ENCODE results near the gene NUMBL.
"Not testable (repeated sequence)": the region's sequence is repeated elsewhere in the genome, so short reads cannot be mapped to it uniquely, and the experiment has no call there.

The NUMBL gene

GRCh38 chr19:40626918-40627317 lies 63.5 kb downstream of the NUMBL start:
- peaks cover 20% of the 10 kb centered on the region for H3K36me3 Mint-ChIP-seq (ENCODE audit: low read depth)
- no peak overlapping the region for H3K4me3 Mint-ChIP-seq
- no peaks in the 10 kb centered on the region for H3K27me3 Mint-ChIP-seq (ENCODE audit: low read depth)
- H3K9me3 Mint-ChIP-seq: no peaks in the 10 kb centered on the region
- H3K4me1 Mint-ChIP-seq (ENCODE audit: low read depth): peaks cover 9% of the 10 kb centered on the region
- H3K27ac Mint-ChIP-seq: no peak overlapping the region

DNA sequence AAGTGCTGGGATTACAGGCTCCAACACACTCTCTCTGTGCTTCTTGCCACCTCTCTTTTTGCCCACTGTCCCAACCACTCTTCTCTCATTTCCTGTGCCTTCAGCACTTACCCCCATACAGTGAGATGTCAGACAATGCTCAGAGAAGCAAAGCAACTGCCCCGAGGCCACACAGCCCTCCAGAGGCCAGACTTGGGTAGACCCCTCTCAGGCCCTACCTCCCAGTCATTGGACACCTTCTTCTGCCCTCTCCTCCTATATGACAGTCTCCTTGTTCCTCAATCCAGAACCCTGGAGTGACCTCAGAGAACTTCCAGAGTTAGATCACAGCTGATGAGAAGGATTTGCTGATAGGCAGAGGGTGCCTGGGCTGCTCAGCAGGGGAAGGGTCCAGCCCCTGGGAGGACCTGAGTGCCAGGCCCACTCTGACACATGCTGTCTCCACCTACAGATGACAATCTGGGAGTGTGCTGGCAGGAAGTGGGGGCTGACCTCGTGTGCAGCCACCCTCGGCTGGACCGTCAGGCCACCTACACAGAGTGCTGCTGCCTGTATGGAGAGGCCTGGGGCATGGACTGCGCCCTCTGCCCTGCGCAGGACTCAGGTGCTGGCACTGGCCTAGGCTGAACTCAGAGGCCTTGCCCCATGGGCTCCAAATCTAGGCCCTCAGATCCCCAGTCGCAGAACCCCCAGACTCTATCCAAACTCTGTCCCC lies 64.9 kb downstream of the NUMBL start:
- H3K4me3 Mint-ChIP-seq: no peak overlapping the region
- peaks cover 25% of the 10 kb centered on the region for H3K36me3 Mint-ChIP-seq (ENCODE audit: low read depth)
- H3K4me1 Mint-ChIP-seq (ENCODE audit: low read depth): peaks cover 11% of the 10 kb centered on the region
- H3K27me3 Mint-ChIP-seq (ENCODE audit: low read depth): no peaks in the 10 kb centered on the region
- H3K9me3 Mint-ChIP-seq: no peaks in the 10 kb centered on the region
- H3K27ac Mint-ChIP-seq: peak overlapping the region; percentile 28

- H3K4me3 Mint-ChIP-seq; H3K27me3 Mint-ChIP-seq (ENCODE audit: low read depth); H3K9me3 Mint-ChIP-seq: not testable (repeated sequence)
- H3K27ac Mint-ChIP-seq: peak overlapping the region; percentile 53
- H3K36me3 Mint-ChIP-seq (ENCODE audit: low read depth): peaks cover 26% of the 10 kb centered on the region
- peaks cover 12% of the 10 kb centered on the region for H3K4me1 Mint-ChIP-seq (ENCODE audit: low read depth)
These were observed 65.9 kb downstream of the NUMBL start for GRCh38 chr19:40624369-40625153.

DNA sequence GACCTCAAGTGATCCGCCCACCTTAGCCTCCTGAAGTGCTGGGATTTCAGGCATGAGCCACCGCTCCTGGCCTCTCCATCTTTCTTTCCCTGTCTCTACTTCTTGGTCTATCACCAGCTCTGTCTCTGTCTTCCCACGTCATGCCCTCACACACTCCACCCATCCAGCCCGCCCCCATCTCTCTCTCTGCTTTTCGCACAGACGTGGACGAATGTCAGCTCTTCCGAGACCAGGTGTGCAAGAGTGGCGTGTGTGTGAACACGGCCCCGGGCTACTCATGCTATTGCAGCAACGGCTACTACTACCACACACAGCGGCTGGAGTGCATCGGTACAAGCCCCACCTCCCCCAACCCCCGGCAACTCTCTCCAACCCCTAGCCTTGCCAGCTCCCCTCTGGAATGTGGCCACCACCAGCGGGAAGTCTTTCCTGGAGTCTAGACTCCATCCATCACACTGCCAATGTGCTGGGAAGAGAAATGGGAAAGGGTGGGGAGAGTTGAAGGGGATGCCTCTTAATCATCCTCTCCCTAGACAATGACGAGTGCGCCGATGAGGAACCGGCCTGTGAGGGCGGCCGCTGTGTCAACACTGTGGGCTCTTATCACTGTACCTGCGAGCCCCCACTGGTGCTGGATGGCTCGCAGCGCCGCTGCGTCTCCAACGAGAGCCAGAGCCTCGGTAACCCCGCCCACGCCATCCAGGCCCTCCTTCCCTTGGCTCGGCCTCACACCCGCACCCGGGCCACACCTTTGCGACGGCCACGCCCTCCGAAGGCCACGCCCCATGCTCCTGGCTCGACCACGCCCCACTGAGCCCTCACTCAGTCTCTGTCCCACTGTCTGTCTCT lies 66.8 kb downstream of the NUMBL start:
- peaks cover 13% of the 10 kb centered on the region for H3K4me1 Mint-ChIP-seq (ENCODE audit: low read depth)
- no peaks in the 10 kb centered on the region for H3K9me3 Mint-ChIP-seq
- H3K4me3 Mint-ChIP-seq: no peak overlapping the region
- H3K36me3 Mint-ChIP-seq (ENCODE audit: low read depth): peaks cover 30% of the 10 kb centered on the region
- no peaks in the 10 kb centered on the region for H3K27me3 Mint-ChIP-seq (ENCODE audit: low read depth)
- no peak overlapping the region for H3K27ac Mint-ChIP-seq

- Mint-ChIP-seq H3K9me3 (no peaks in the 10 kb centered on the region), H3K4me1 (ENCODE audit: low read depth) (peaks cover 13% of the 10 kb centered on the region), H3K27me3 (ENCODE audit: low read depth) (no peaks in the 10 kb centered on the region), H3K36me3 (ENCODE audit: low read depth) (peaks cover 30% of the 10 kb centered on the region), H3K27ac (no peak overlapping the region), H3K4me3 (no peak overlapping the region)
These were observed 67.7 kb downstream of the NUMBL start for GRCh38 chr19:40622773-40623075.

- H3K36me3 Mint-ChIP-seq (ENCODE audit: low read depth): peaks cover 30% of the 10 kb centered on the region
These were observed 68.3 kb downstream of the NUMBL start for GRCh38 chr19:40621966-40622772.

DNA sequence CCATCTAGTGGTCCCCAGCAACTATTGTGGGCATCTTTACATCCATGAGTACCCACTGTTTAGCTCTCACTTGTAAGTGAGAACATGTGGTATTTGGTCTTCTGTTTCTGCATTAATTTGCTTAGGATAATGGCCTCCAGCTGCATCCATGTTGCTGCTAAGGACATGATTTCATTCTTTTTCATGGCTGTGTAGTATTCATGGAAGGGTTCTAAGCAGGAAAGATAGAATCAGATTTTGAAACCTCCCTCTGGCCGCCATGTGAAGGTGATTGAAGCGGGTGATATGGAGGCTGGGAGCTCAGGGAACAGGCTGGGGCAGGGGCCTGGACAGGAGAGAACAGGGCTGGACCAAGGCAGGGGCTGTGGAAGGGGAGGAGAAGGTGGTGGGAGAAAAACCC lies 69.2 kb downstream of the NUMBL start:
- Mint-ChIP-seq H3K4me3 (no peak overlapping the region), H3K27ac (no peak overlapping the region), H3K9me3 (no peaks in the 10 kb centered on the region), H3K36me3 (ENCODE audit: low read depth) (peaks cover 30% of the 10 kb centered on the region), H3K4me1 (ENCODE audit: low read depth) (peaks cover 13% of the 10 kb centered on the region), H3K27me3 (ENCODE audit: low read depth) (no peaks in the 10 kb centered on the region)

More at GRCh38 chr19:40621966-40622772, 68.3 kb downstream of the NUMBL start:
- Mint-ChIP-seq H3K4me1 (ENCODE audit: low read depth) (peaks cover 13% of the 10 kb centered on the region), H3K27ac (no peak overlapping the region), H3K9me3 (no peaks in the 10 kb centered on the region), H3K27me3 (ENCODE audit: low read depth) (no peaks in the 10 kb centered on the region), H3K4me3 (no peak overlapping the region)

DNA sequence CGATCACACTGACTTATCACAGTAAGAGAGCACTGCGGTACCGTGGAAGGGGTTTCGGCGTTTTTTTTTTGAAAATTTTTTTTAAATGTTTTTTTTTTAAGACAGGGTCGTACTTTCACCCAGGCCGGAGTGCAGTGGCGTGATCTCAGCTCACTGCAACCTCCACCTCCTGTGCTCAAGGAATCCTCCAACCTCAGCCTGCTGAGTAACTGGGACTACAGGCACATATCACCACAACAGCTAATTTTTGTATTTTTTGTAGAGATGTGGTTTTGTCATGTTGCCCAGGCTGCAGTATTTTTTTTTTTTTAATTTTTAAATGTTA lies 70.3 kb downstream of the NUMBL start:
- Mint-ChIP-seq H3K27ac (no peak overlapping the region), H3K4me3 (no peak overlapping the region), H3K4me1 (ENCODE audit: low read depth) (peaks cover 15% of the 10 kb centered on the region), H3K27me3 (ENCODE audit: low read depth) (no peaks in the 10 kb centered on the region), H3K36me3 (ENCODE audit: low read depth) (peaks cover 30% of the 10 kb centered on the region), H3K9me3 (no peaks in the 10 kb centered on the region)

- H3K4me1 Mint-ChIP-seq (ENCODE audit: low read depth): peaks cover 18% of the 10 kb centered on the region
- H3K4me3 Mint-ChIP-seq: no peak overlapping the region
- peak overlapping the region; percentile 60 for H3K27ac Mint-ChIP-seq
- no peaks in the 10 kb centered on the region for H3K9me3 Mint-ChIP-seq
- H3K36me3 Mint-ChIP-seq (ENCODE audit: low read depth): peaks cover 27% of the 10 kb centered on the region
- H3K27me3 Mint-ChIP-seq (ENCODE audit: low read depth): no peaks in the 10 kb centered on the region
These were observed 70.9 kb downstream of the NUMBL start for GRCh38 chr19:40619333-40620160.

DNA sequence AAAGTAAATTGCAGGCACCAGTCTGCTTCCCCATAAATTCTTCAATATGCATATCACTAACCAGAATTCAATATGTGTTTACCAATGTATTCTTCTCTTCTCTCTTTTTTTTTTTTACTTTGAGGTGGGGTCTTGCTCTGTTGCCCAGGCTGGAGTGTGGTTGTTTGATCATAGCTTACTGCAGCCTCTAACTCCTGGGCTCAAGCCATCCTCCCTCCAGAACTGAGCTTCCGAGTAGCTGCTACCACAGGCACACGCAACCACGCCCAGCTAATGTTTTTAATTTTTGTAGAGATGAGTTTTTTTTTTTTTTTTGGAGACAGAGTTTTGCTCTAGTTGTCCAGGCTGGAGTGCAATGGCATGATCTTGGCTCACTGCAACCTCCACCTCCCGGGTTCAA lies 72.5 kb downstream of the NUMBL start:
- H3K27ac Mint-ChIP-seq: no peak overlapping the region
- no peak overlapping the region for H3K4me3 Mint-ChIP-seq
- H3K36me3 Mint-ChIP-seq (ENCODE audit: low read depth): peaks cover 22% of the 10 kb centered on the region

DNA sequence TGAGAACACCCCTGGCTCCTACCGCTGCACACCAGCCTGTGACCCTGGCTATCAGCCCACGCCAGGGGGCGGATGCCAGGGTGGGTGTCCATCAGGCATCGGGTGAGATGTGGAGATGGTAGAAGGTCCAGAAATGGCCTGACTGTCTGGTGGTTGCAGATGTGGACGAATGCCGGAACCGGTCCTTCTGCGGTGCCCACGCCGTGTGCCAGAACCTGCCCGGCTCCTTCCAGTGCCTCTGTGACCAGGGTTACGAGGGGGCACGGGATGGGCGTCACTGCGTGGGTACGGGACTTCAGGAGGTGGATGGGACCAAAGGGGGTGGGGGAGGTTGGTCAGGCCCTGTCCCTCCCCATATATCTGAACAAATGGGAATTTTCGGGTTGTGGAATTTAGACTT lies 73.5 kb downstream of the NUMBL start:
- Mint-ChIP-seq H3K27ac (no peak overlapping the region), H3K36me3 (ENCODE audit: low read depth) (peaks cover 17% of the 10 kb centered on the region), H3K27me3 (ENCODE audit: low read depth) (no peaks in the 10 kb centered on the region), H3K4me1 (ENCODE audit: low read depth) (peaks cover 30% of the 10 kb centered on the region), H3K4me3 (no peak overlapping the region), H3K9me3 (no peaks in the 10 kb centered on the region)

More for the DNA sequence above, 72.5 kb downstream of the NUMBL start:
- Mint-ChIP-seq H3K4me1 (ENCODE audit: low read depth) (peaks cover 22% of the 10 kb centered on the region), H3K27me3 (ENCODE audit: low read depth) (no peaks in the 10 kb centered on the region), H3K9me3 (no peaks in the 10 kb centered on the region)

GRCh38 chr19:40616178-40616577 lies 74.3 kb downstream of the NUMBL start:
- Mint-ChIP-seq H3K9me3 (no peaks in the 10 kb centered on the region), H3K36me3 (ENCODE audit: low read depth) (peaks cover 12% of the 10 kb centered on the region), H3K4me1 (ENCODE audit: low read depth) (peaks cover 28% of the 10 kb centered on the region), H3K27ac (no peak overlapping the region), H3K4me3 (no peak overlapping the region), H3K27me3 (ENCODE audit: low read depth) (no peaks in the 10 kb centered on the region)

Data from T-helper 1 cell treated with Interleukin-12 subunit alpha and Interleukin-12 subunit beta and Interleukin-4 antibody, amounts not matched to agents 30 μg/mL and 1 μg/mL, for 36 hours (primary cell).